ENCODE data around the gene HOXD1. TPM values are rescaled to one million over a fixed set of nuclear protein-coding genes. Genes with fewer than 3 reads are reported as not detected.

The HOXD1 gene
- total RNA-seq (ENCODE audit: low replicate concordance): not detected in 2 replicates

GRCh38 chr2:176187899-176188773 is at the start of gene HOXD1:
HOXD1 (plus strand) TSS chr2:176188668; CDS start chr2:176188802, 134 bp downstream.

GRCh38 chr2:176151442-176152287 is 36.8 kb upstream of the HOXD1 start, which contains the start of gene HOXD4:
HOXD4 (plus strand) TSS chr2:176151550; CDS start chr2:176151634, 84 bp downstream.

DNA sequence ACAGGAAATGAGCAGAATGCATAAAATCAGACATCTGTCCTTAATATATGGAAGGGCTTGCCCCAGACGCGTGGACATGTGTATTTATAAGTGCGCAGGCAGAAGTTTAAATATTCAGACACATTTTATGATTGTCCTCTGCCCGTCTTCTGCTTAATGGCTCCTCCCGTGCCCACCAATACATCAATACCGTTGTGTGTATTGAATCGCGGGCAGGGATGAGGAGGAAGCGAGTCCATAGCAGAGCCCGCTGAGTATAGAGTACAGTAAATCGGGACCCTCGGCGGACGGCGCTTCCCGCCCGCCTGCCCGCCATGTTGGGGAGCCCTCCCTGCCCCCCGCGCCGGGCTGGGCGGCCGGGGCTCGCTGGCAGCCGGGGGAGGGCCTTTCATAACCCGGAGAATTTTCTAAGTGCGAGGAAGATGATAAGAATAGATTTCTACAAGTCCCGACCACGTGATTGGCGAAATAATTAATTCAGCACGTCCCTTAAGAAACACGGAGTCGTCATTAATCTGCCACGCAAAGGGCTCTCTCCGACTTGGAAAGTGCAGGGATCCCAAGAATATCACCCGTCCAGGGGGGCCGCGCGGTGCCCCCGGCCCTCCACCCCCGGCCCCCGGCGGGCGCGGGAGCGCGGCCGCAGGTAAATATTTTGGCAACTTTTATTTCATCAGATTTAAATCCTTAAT is 31.5 kb upstream of the HOXD1 start, which contains the start of gene HOXD3:
HOXD3 (plus strand) TSS at position 501 of the 692 bp plus-strand sequence. CDS start 11,808 bp downstream, outside the sequence.

Other genes with a start within 250 kb of the HOXD1 start
- 26.7 and 27.8 TPM in 2 replicates for gene LNPK, start 186.4 kb upstream of the HOXD1 start, total RNA-seq (ENCODE audit: low replicate concordance)
- gene EVX2, start 104.7 kb upstream of the HOXD1 start, total RNA-seq (ENCODE audit: low replicate concordance): not detected in 2 replicates
- not detected in 2 replicates for gene HOXD13, start 95.9 kb upstream of the HOXD1 start, total RNA-seq (ENCODE audit: low replicate concordance)
- gene HOXD12, start 88.9 kb upstream of the HOXD1 start, total RNA-seq (ENCODE audit: low replicate concordance): not detected in 2 replicates
- gene HOXD11, start 81.4 kb upstream of the HOXD1 start, total RNA-seq (ENCODE audit: low replicate concordance): not detected in 2 replicates
- not detected in 2 replicates for gene HOXD10, start 71.9 kb upstream of the HOXD1 start, total RNA-seq (ENCODE audit: low replicate concordance)
- not detected in 2 replicates for gene HOXD9, start 65.9 kb upstream of the HOXD1 start, total RNA-seq (ENCODE audit: low replicate concordance)
- 0.23 and 1.9 TPM in 2 replicates for gene HOXD8, start 59.0 kb upstream of the HOXD1 start, total RNA-seq (ENCODE audit: low replicate concordance)
- gene HOXD4, start 37.1 kb upstream of the HOXD1 start, total RNA-seq (ENCODE audit: low replicate concordance): 0.08 TPM in 1 of 2 replicates, not detected in the other
- 0.23 TPM in 1 of 2 replicates, not detected in the other for gene HOXD3, start 31.4 kb upstream of the HOXD1 start, total RNA-seq (ENCODE audit: low replicate concordance)
- gene MTX2, start 80.8 kb downstream of the HOXD1 start, total RNA-seq (ENCODE audit: low replicate concordance): 15.2 and 23.5 TPM in 2 replicates